K562 (cell line): ENCODE data around the gene NUDCD3. TPM values are rescaled to one million over a fixed set of nuclear protein-coding genes. Genes with fewer than 3 reads are reported as not detected.
A peak's percentile ranks its signal among the peaks of the same experiment; 100 is the strongest.

Experiments used
- ATAC-seq: fragments of 200-7000 bp; cut with Tn5 transposase; 3 replicates; pipeline ENCODE4 v1.9.1; 2020; ENCODE audit warnings: moderate library complexity
- BruUV-seq: library from RNA; stranded (reverse); fragments of 400-500 nt; replicated peaks from 2 replicates; lab custom pipeline; 2021; lab: Mats Ljungman, UMichigan
- CTCF ChIA-PET: fragments of 300-600 bp; formaldehyde crosslinking; extraction: SDS; loops from one replicate; lab custom pipeline; 2021; ENCODE audit warnings: low intra/inter-chr PET ratio; lab: Yijun Ruan, JAX
- POLR2A ChIA-PET: fragments of 300-600, 350-650 bp; sonication (Branson Sonifier 250); formaldehyde crosslinking; extraction: SDS; loops from one replicate; lab custom pipeline; 2021; ENCODE audit warnings: antibody characterized with exemption, inconsistent platforms; lab: Yijun Ruan, JAX
- DNase-seq, 4 experiments: peaks; one replicate each; pipeline versions ENCODE4 v3.0.0 to v3.0.0-alpha.2; 2011 to 2018; ENCODE audit warnings: low spot score in 3 of 4, mixed read lengths in 3 of 4; ENCODE audit errors: extremely low read depth in 1 of 4
- FAIRE-seq: peaks from 2 replicates; lab custom pipeline; 2011; peaks lifted over from hg19 to GRCh38; lab: Jason Lieb, UNC
- H2AFZ ChIP-seq: 2 replicates; pipeline ENCODE4 v1.6.0; 2011; ENCODE audit warnings: low read depth, low read length, control low read depth, inconsistent platforms
- H3K27ac ChIP-seq: fragments of 200-600 bp; 3 replicates; pipeline ENCODE4 v1.8.0; 2011; ENCODE audit warnings: low read depth, mild to moderate bottlenecking, control low read depth, inconsistent platforms, low read length, moderate library complexity, mixed read lengths; ENCODE audit errors: extremely low read depth
- H3K27me3 ChIP-seq, 2 experiments: fragments of 300-600 bp in 1 of 2; 2 replicates in 1 of 2; 3 replicates in 1 of 2; pipeline versions ENCODE4 v1.6.0 to v1.8.0; 2011; ENCODE audit warnings: inconsistent platforms in 2 of 2, low read length in 2 of 2, mild to moderate bottlenecking in 1 of 2, mixed read lengths in 1 of 2, moderate library complexity in 1 of 2; ENCODE audit not compliant: control insufficient read depth in 2 of 2, insufficient read depth in 2 of 2
- H3K36me3 ChIP-seq: fragments of 300-600 bp; 3 replicates; pipeline ENCODE4 v1.8.0; 2011; ENCODE audit warnings: mild to moderate bottlenecking, low read length, inconsistent platforms; ENCODE audit not compliant: control insufficient read depth, insufficient read depth
- H3K4me1 ChIP-seq, 2 experiments: fragments of 200-600 bp in 1 of 2; replicated peaks in 1 of 2; 2 replicates in 1 of 2; 3 replicates in 1 of 2; pipeline versions ENCODE4 v1.5.1 to v1.8.0; 2011; ENCODE audit warnings: inconsistent platforms in 2 of 2, low read length in 2 of 2, mild to moderate bottlenecking in 1 of 2, mixed read lengths in 1 of 2, moderate library complexity in 1 of 2; ENCODE audit not compliant: control insufficient read depth in 2 of 2, insufficient read depth in 2 of 2
- H3K4me2 ChIP-seq: 2 replicates; pipeline ENCODE4 v1.6.1; 2011; ENCODE audit warnings: low read length, control low read depth, inconsistent platforms, mixed read lengths; ENCODE audit not compliant: insufficient read depth
- H3K4me3 ChIP-seq: fragments of 200-600 bp; sonication (generic), shearing (Covaris generic); 2 replicates; pipeline ENCODE4 v1.5.1; 2016; ENCODE audit warnings: control low read depth, inconsistent platforms
- H3K79me2 ChIP-seq: fragments of 200-600 bp; 3 replicates; pipeline ENCODE4 v1.8.0; 2011; ENCODE audit warnings: low read length, inconsistent platforms; ENCODE audit not compliant: control insufficient read depth, insufficient read depth
- H3K9ac ChIP-seq, 2 experiments: 2 replicates each; pipeline versions ENCODE4 v1.6.0 to v1.6.1; 2011; ENCODE audit warnings: low read depth in 2 of 2, low read length in 2 of 2, control low read depth in 1 of 2, inconsistent platforms in 1 of 2, mild to moderate bottlenecking in 1 of 2, mixed read lengths in 1 of 2; ENCODE audit not compliant: insufficient read depth in 1 of 2
- H3K9me1 ChIP-seq: one replicate; pipeline ENCODE4 v1.6.0; 2011; ENCODE audit warnings: inconsistent platforms, mild to moderate bottlenecking, low read length, moderate library complexity; ENCODE audit not compliant: control insufficient read depth, insufficient read depth
- H3K9me3 ChIP-seq: replicated peaks from 2 replicates; pipeline ENCODE4 v1.5.1; 2011; ENCODE audit warnings: low read depth, low read length, inconsistent platforms; ENCODE audit not compliant: control insufficient read depth, insufficient read depth
- H4K20me1 ChIP-seq: replicated peaks from 2 replicates; pipeline ENCODE4 v1.6.1; 2011; ENCODE audit warnings: low read length, inconsistent platforms, mixed read lengths; ENCODE audit not compliant: control insufficient read depth, insufficient read depth
- KDM1A ChIP-seq, 2 experiments: fragments of 450-650 bp; IDR thresholded peaks; 2 replicates each; pipeline ENCODE4 v1.6.1; 2016; ENCODE audit warnings: mild to moderate bottlenecking in 2 of 2
- WGBS: fragments of 100-300 bp; shearing (Covaris generic); methylation state at CpG from one replicate; pipeline ENCODE4 v1.1.6; 2016; ENCODE audit warnings: low coverage, mixed read lengths; ENCODE audit not compliant: insufficient coverage; ENCODE audit errors: missing lambda C conversion rate; 5-methylcytosine and 5-hydroxymethylcytosine counted together
- in situ Hi-C: fragments of 300-500 bp; cut with MboI; formaldehyde crosslinking; loops from 4 replicates; pipeline ENCODE4 v1.15.0; 2018; ENCODE audit warnings: inconsistent platforms, mixed read lengths
- intact Hi-C: fragments of 100-400 bp; cut with micrococcal nuclease; formaldehyde crosslinking; loops from 2 replicates; pipeline ENCODE4 v1.14.2; 2022
- polyA plus RNA-seq, 8 experiments: library from polyadenylated mRNA; depleted of rRNA in 4 of 8; stranded (reverse) in 5 of 8; unstranded in 3 of 8; fragments of >200 nt; fragmentation: Nextera tagmentation in 2 of 8; fragmentation: Illumina TruSeq in 1 of 8; extraction: Ambion mirVana in 2 of 8; extraction: Trizol in 1 of 8; gene quantifications; 2 replicates each; pipeline versions ENCODE4 v1.2.1 to v1.2.3, GENCODE V29; 2011 to 2014; ENCODE audit warnings: inconsistent platforms in 1 of 8, missing spikeins in 1 of 8
- total RNA-seq, 7 experiments: library from RNA; depleted of rRNA in 6 of 7; stranded (reverse); fragments of >200 nt in 6 of 7; fragmentation: Illumina TruSeq in 2 of 7; extraction: Trizol in 2 of 7; gene quantifications; 2 replicates each; pipeline versions ENCODE4 v1.2.1 to v1.2.3, GENCODE V29; 2011 to 2021; ENCODE audit warnings: low replicate concordance in 1 of 7
- TF ChIP-seq, protein P1 (sequence below), 2 experiments: fragments of 200-800 bp in 1 of 2; sonication (Bioruptor generic) in 1 of 2; sonication (generic) in 1 of 2; formaldehyde crosslinking in 1 of 2; IDR thresholded peaks in 1 of 2; conservative IDR thresholded peaks in 1 of 2; 2 replicates each; pipeline versions ENCODE4 v1.5.0 to v1.6.1; 2016 to 2020; ENCODE audit warnings: missing compliant biosample characterization in 1 of 2, missing genetic modification characterization in 1 of 2, missing genetic modification reagents in 1 of 2

Gene NUDCD3
- total and polyA plus RNA-seq, 9 of the 15 experiments (the other 6 are each of a cell fraction or from before 2014, with no cell fraction given): 24.8 to 64.2 (median 42.6) TPM

DNA sequence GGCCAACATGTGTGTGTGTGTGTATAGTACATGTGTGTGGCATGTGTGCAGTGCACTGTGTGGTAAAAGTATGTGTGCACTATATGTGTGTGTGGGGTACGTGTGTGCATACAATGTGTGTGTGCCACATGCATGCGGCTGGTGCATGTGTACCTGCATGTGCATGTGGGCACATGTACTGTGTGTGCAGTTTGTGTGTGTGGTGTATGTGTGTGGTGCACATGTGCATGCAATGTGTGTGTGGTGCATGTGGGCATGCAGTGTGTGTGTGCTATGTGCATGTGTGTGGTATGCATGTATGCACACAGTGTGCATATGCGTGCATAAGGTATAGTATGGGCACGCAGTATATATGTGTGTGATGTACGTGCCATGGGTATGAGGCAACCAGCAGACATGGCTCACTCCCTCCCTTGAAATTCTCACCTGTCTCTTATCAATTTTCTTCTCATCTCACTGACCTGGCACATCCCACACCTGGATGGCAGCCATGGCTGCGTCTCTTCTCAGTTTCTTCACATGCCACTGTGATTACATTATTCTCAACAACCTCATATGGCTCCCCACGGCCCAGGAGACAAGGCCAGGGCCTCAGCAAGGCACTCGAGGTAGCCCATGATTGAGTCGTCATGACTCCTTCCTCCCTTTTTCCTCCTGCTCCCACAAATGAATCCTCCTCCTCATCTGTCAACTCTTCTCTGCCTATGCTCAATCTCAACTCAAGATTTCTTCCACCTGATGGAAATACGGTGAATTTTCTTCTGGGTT is 57.0 kb downstream of the NUDCD3 start:
- peaks cover 12% of the 10 kb centered on the region; the same call in 2 of the 3 replicates for H3K36me3 ChIP-seq
- POLR2A ChIA-PET: interaction anchor here (0.7 kb wide), 1 partner anchor 30 kb away, joined by 5 read pairs; no protein-coding TSS in a partner anchor
- ATAC-seq: no peak
- H3K4me3 ChIP-seq: no peak overlapping the region
- WGBS: 83% methylated on average over 10 of the region's 10 CpGs
- CTCF ChIA-PET: no interaction called here
- H3K4me1 ChIP-seq: peaks cover 4 to 5% of the 10 kb centered on the region in 2 experiments; a peak in 4 of 5 replicates
- intact Hi-C loops (no loop called here), in situ Hi-C loops (no loop called here)
- H3K27me3 ChIP-seq: no peaks in the 10 kb centered on the region
- no peak for DNase-seq
- no peak overlapping the region for H3K4me2 ChIP-seq
- no TSS peak for BruUV-seq
- no peak for FAIRE-seq
- no peaks in the 10 kb centered on the region for H3K9me3 ChIP-seq
- peaks cover 9% of the 10 kb centered on the region for H4K20me1 ChIP-seq
- no peak overlapping the region for H3K9ac ChIP-seq
- TF ChIP-seq, protein P1, sequence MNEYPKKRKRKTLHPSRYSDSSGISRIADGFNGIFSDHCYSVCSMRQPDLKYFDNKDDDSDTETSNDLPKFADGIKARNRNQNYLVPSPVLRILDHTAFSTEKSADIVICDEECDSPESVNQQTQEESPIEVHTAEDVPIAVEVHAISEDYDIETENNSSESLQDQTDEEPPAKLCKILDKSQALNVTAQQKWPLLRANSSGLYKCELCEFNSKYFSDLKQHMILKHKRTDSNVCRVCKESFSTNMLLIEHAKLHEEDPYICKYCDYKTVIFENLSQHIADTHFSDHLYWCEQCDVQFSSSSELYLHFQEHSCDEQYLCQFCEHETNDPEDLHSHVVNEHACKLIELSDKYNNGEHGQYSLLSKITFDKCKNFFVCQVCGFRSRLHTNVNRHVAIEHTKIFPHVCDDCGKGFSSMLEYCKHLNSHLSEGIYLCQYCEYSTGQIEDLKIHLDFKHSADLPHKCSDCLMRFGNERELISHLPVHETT (CRISPR knock-in tag; conservative IDR thresholded peaks at IDR 0.05 in 1 of 2, IDR thresholded peaks at IDR 0.05 in 1 of 2): no peak
- TF ChIP-seq KDM1A (IDR thresholded peaks at IDR 0.05): peak in 1 of 2 experiments; percentile 29; a peak in 1 of 4 replicates
- peaks cover 13% of the 10 kb centered on the region for H3K79me2 ChIP-seq
- peaks cover 4% of the 10 kb centered on the region for H3K9me1 ChIP-seq
- H3K27ac ChIP-seq: no peak overlapping the region
- no peak overlapping the region for H2AFZ ChIP-seq
